Activated CD8-positive, alpha-beta memory T cell treated with anti-CD3 and anti-CD28 coated beads for 36 hours (primary cell): ENCODE measurements around the gene OSER1. TPM values are rescaled to one million over a fixed set of nuclear protein-coding genes. Genes with fewer than 3 reads are reported as not detected.

Experiments used
- CTCF ChIA-PET: fragments of 350-600 bp; sonication (Branson Sonifier 250); formaldehyde crosslinking; loops from one replicate; lab custom pipeline; 2021; ENCODE audit warnings: antibody characterized with exemption; lab: Charles Lee
- POLR2A ChIA-PET: fragments of 350-600 bp; sonication (Branson Sonifier 250); formaldehyde crosslinking; loops from one replicate; lab custom pipeline; 2021; ENCODE audit warnings: antibody characterized with exemption; lab: Charles Lee
- total RNA-seq, 2 experiments: library from RNA; stranded (reverse); gene quantifications; one replicate each; pipeline ENCODE4 v1.2.3, GENCODE V29; 2021

The OSER1 gene
- total RNA-seq, 2 experiments from 2014 or later = 22.3 TPM

GRCh38 chr20:44231713-44232468 lies 21.3 kb upstream of the OSER1 start:
- POLR2A ChIA-PET = no interaction called here
- CTCF ChIA-PET = interaction anchor here (1.2 kb wide), 1 partner anchor 14 kb away, joined by 4 read pairs; no protein-coding TSS in a partner anchor

DNA sequence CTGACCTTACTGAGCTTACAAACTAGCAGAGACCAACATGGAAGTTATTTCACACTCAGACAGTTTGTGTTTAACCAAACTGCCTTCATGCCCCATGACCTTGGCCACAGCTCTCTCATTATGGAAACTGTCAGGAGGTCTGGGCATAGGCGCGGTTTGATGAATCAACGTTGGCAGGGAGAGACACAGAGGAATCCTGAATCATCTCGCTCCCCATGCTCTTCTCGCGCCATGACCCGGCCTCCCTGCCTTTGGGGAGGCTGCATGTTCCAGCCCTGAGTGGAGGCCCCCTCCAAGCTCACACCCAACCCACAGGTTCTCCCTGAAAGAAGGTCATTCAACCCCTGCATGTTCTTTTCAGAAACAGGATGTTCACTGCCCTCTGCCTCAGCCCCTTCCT lies 20.6 kb upstream of the OSER1 start:
- CTCF ChIA-PET = no interaction called here
- POLR2A ChIA-PET = no interaction called here

DNA sequence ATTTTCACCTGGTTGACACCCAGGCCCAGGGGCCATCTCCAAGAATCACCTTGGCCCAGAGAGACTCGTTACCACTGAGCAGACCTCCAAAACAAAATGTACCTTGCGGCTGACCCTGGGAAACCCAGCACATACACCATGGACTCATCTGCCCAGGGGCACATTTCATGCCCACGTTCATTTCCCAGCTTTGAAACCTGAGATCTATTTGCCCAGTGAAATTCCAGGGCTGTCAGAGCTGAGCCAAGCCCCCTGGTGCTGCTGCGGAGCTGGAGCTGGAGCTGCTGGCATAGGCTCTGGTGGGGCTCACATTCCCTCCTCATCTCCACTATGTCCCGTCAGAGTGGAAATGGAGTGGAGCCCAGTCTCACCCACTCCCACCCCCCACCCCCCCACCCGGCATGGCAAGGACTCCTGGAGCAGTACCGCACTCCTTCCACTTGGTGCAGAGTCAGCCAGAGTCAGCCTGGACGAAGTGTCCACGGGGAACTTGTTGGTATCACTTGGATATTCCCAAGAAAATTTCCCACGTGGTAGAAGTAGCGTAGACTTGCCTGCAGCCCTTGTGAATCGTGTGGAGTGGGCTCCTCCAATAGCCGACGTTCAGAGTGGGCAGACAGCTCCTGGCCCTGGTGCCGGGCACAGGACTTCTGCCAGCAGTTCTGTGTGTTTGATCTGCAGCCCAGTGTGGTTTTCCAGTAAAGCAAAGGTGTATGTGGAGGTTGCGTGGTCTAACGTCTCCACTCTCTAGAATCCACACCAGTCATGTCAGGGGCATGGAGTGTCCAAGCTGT lies 18.1 kb upstream of the OSER1 start:
- CTCF ChIA-PET = no interaction called here
- POLR2A ChIA-PET = no interaction called here

DNA sequence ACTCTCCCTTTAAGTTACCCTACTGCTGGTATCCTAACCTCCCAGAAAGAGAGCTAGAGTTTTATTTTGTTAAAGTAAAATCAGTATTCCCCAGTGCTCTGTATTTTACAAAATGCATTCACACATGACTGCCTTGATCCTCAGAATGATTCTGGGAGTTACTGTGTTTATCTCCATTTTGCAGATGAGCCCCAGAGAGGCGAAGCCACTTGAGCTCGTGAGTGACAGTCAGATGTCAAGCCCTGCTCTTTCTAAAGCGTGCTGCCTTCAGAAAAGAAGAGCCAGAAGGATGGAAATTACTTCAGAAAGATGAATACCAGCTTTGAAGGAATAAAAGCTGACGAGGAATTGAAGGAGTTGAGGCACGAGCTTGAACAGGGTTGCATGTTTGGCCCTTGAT lies 14.1 kb upstream of the OSER1 start:
- ChIA-PET POLR2A (no interaction called here), CTCF (interaction anchor here (0.9 to 2.3 kb wide), 3 partner anchors 10 to 105 kb away, joined by 3 to 6 read pairs (median 6); partner anchors contain the start of gene FITM2)

DNA sequence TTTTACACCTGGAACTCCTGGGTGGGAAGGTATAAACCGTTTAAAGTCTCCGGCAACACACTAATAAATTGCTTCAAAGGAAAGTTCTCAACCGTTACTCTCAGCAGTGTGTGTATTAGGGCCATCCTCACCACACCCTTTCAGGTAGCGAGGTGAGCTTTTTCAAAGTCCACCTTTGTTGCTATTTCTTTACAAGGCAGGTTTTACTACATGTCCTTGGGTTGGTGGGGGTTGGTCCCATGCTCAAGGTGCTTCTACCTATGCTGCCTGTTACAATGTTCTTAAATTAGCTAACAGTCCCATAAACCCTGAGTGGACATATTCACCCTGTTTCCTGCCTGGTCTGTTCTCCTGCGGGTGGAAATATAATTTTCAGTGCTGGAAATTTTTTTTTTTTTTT lies 13.2 kb upstream of the OSER1 start:
- POLR2A ChIA-PET = no interaction called here

GRCh38 chr20:44222633-44223368 lies 12.2 kb upstream of the OSER1 start:
- ChIA-PET CTCF (interaction anchor here (2.3 kb wide), 1 partner anchor 8 kb away, joined by 6 read pairs; no protein-coding TSS in a partner anchor), POLR2A (no interaction called here)

More for the DNA sequence above, 13.2 kb upstream of the OSER1 start:
- CTCF ChIA-PET = interaction anchor here (2.0 to 2.3 kb wide), 2 partner anchors 9 to 88 kb away, joined by 6 read pairs; partner anchors contain the start of gene FITM2

- CTCF ChIA-PET = no interaction called here
- POLR2A ChIA-PET = no interaction called here
These were observed 11.5 kb upstream of the OSER1 start for GRCh38 chr20:44222027-44222426.

DNA sequence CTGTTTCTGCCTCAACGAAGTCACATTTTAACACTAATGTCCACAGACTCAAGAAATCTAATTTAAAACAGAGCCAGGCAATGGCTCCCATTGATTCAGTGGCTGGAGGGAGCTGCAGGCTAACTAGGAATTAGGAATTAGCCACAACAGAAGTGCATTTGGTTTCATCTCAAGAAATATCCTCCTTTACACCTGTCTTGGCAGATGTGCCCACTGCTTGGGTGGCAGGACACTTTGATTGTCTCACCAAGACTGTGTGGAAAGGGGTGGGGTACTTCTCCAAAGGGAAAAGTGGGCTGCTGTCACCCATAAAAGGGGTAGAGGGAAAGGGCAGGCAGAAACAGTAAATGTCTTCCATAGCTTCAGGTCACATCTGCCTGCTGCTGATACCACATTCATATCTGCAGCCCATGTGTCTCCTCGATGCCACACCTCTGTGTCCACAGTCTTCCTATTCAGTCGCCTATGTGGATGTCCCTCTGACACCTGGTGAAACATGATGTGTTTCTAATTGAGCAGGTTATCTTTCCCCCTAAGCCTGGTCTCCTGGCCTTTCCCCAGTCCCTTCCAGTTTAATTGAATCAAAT lies 10.9 kb upstream of the OSER1 start:
- CTCF ChIA-PET = no interaction called here
- POLR2A ChIA-PET = no interaction called here

GRCh38 chr20:44219791-44220190 lies 9.2 kb upstream of the OSER1 start:
- ChIA-PET CTCF (interaction anchor here (0.9 to 8.0 kb wide), 2 partner anchors 92 to 103 kb away, joined by 3 to 161 read pairs; partner anchors contain the start of gene FITM2), POLR2A (no interaction called here)

- POLR2A ChIA-PET = no interaction called here
- CTCF ChIA-PET = interaction anchor here (1.1 to 8.0 kb wide), 3 partner anchors 30 to 169 kb away, joined by 3 to 161 read pairs (median 7); partner anchors contain the start of gene FITM2
These were observed 8.7 kb upstream of the OSER1 start for GRCh38 chr20:44219170-44219730.

DNA sequence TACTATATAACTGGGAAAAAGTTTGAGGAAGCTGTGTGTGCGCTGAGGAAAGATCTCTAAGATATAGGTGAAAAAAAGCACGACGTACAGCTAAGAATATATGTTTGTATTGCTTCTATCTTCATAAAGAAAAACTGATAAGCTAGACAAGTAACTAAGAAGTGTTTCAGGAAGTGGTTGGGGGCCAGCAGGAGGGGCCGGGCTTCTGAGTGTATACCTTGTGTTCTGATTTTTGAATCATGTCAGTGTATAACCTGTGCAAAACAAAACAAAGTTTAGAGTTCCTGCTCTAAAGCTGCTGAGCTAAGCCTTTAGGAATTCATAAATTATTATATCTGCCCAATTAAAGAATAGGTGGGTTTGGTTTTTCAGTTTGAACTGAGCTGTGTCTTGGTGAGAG lies 7.9 kb upstream of the OSER1 start:
- CTCF ChIA-PET = interaction anchor here (1.0 to 8.0 kb wide), 10 partner anchors 9 to 392 kb away, joined by 3 to 161 read pairs (median 7); partner anchors contain the start of gene FITM2
- POLR2A ChIA-PET = interaction anchor here (1.9 kb wide), 1 partner anchor 92 kb away, joined by 8 read pairs; the partner anchor contains the start of gene FITM2

GRCh38 chr20:44217342-44218092 lies 6.9 kb upstream of the OSER1 start:
- ChIA-PET CTCF (interaction anchor here (0.7 to 8.0 kb wide), 17 partner anchors 8 to 649 kb away, joined by 3 to 161 read pairs (median 4); partner anchors contain the start of gene FITM2), POLR2A (interaction anchor here (1.9 kb wide), 1 partner anchor 93 kb away, joined by 8 read pairs; the partner anchor contains the start of gene FITM2)

DNA sequence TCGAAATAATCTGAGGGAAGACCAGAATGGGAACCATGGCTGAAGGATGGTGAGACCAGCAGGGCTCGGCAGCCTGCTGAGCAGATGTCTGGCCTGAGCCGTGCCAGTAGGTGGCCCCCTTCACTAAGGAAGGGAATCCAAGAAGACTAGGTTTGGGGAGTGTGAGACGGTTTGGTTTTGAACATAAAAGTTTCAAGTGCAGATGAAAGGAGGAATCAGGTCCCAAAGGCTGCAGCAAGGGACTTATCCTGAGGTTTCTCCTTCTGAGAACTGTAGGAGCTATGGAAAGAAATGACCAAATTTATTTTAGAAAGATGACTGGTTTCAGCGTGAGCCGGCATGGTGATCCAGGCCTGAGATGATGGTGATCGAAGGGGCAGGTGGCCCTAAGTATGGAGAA lies 4.6 kb upstream of the OSER1 start:
- CTCF ChIA-PET = interaction anchor here (0.7 to 8.0 kb wide), 10 partner anchors 9 to 274 kb away, joined by 3 to 161 read pairs (median 4); partner anchors contain the start of gene FITM2
- POLR2A ChIA-PET = no interaction called here

- POLR2A ChIA-PET = no interaction called here
- CTCF ChIA-PET = interaction anchor here (0.6 to 8.0 kb wide), 3 partner anchors 99 to 397 kb away, joined by 5 to 161 read pairs (median 5); partner anchors contain the start of gene FITM2
These were observed 2.2 kb upstream of the OSER1 start for GRCh38 chr20:44212792-44213191.

DNA sequence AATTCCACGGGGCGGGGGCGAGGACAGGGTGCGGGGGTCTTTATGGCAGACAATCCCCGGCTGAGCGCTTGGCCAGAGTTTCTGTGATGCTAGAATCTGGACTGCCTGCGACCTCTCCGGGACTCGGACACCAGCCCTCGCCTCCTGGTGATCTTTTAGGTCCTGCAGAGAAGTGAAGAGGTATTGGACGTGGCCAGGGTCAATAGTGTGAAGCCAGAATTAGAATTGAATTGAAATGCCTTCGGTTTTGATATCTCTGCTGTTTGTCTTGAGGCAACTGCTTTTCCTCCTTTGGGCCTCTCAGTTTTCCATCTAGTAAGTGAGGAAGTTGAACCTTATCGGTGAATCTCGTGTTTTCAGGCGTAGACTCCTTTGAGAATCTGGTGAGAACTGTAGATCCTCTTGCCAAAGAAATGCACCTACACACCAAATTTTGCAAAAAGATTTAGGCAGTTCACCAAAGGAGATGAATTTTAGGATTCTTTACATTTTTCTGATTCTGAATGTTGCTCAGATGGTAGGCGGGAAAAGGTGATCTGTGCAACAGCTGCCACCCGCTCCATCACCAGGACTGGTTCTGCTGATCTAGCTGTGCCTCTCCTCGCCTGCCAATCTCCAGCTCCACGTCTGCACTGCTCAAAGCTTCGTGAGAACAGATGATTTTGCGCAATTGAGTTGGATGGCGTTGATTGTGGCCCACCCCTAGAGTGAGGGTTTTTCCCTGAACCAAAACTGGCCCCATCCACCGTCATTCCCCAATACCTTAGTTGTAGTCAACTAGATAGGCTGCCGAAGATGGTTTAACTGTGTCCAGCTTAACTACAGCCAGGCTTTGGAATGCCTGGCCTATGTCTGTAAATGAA lies 837 bp upstream of the OSER1 start:
- ChIA-PET POLR2A (no interaction called here), CTCF (interaction anchor here (1.0 to 1.2 kb wide), 3 partner anchors 21 to 103 kb away, joined by 3 to 4 read pairs (median 4); partner anchors contain the start of gene FITM2)

- ChIA-PET CTCF (interaction anchor here (1.2 to 2.5 kb wide), 2 partner anchors 8 to 101 kb away, joined by 3 to 11 read pairs; partner anchors contain the start of gene FITM2), POLR2A (interaction anchor here (0.8 kb wide), 1 partner anchor 549 kb away, joined by 5 read pairs; no protein-coding TSS in a partner anchor)
These were observed 725 bp downstream of the OSER1 start for GRCh38 chr20:44209686-44210405.
